K562 (cell line): Measurements from ENCODE around the gene COL28A1. TPM values are rescaled to one million over a fixed set of nuclear protein-coding genes. Genes with fewer than 3 reads are reported as not detected.

Source experiments
- ATAC-seq: fragments of 200-7000 bp; cut with Tn5 transposase; 3 replicates; pipeline ENCODE4 v1.9.1; 2020; ENCODE audit warnings: moderate library complexity
- BruUV-seq: library from RNA; stranded (reverse); fragments of 400-500 nt; replicated peaks from 2 replicates; lab custom pipeline; 2021; lab: Mats Ljungman, UMichigan
- CTCF ChIA-PET: fragments of 300-600 bp; formaldehyde crosslinking; extraction: SDS; loops from one replicate; lab custom pipeline; 2021; ENCODE audit warnings: low intra/inter-chr PET ratio; lab: Yijun Ruan, JAX
- POLR2A ChIA-PET: fragments of 300-600, 350-650 bp; sonication (Branson Sonifier 250); formaldehyde crosslinking; extraction: SDS; loops from one replicate; lab custom pipeline; 2021; ENCODE audit warnings: antibody characterized with exemption, inconsistent platforms; lab: Yijun Ruan, JAX
- DNase-seq, 4 experiments: peaks; one replicate each; pipeline versions ENCODE4 v3.0.0 to v3.0.0-alpha.2; 2011 to 2018; ENCODE audit warnings: low spot score in 3 of 4, mixed read lengths in 3 of 4; ENCODE audit errors: extremely low read depth in 1 of 4
- FAIRE-seq: peaks from 2 replicates; lab custom pipeline; 2011; peaks lifted over from hg19 to GRCh38; lab: Jason Lieb, UNC
- H2AFZ ChIP-seq: 2 replicates; pipeline ENCODE4 v1.6.0; 2011; ENCODE audit warnings: low read depth, low read length, control low read depth, inconsistent platforms
- H3K27ac ChIP-seq: fragments of 200-600 bp; 3 replicates; pipeline ENCODE4 v1.8.0; 2011; ENCODE audit warnings: low read depth, mild to moderate bottlenecking, control low read depth, inconsistent platforms, low read length, moderate library complexity, mixed read lengths; ENCODE audit errors: extremely low read depth
- H3K27me3 ChIP-seq, 2 experiments: fragments of 300-600 bp in 1 of 2; 2 replicates in 1 of 2; 3 replicates in 1 of 2; pipeline versions ENCODE4 v1.6.0 to v1.8.0; 2011; ENCODE audit warnings: inconsistent platforms in 2 of 2, low read length in 2 of 2, mild to moderate bottlenecking in 1 of 2, mixed read lengths in 1 of 2, moderate library complexity in 1 of 2; ENCODE audit not compliant: control insufficient read depth in 2 of 2, insufficient read depth in 2 of 2
- H3K36me3 ChIP-seq: fragments of 300-600 bp; 3 replicates; pipeline ENCODE4 v1.8.0; 2011; ENCODE audit warnings: mild to moderate bottlenecking, low read length, inconsistent platforms; ENCODE audit not compliant: control insufficient read depth, insufficient read depth
- H3K4me1 ChIP-seq, 2 experiments: fragments of 200-600 bp in 1 of 2; replicated peaks in 1 of 2; 2 replicates in 1 of 2; 3 replicates in 1 of 2; pipeline versions ENCODE4 v1.5.1 to v1.8.0; 2011; ENCODE audit warnings: inconsistent platforms in 2 of 2, low read length in 2 of 2, mild to moderate bottlenecking in 1 of 2, mixed read lengths in 1 of 2, moderate library complexity in 1 of 2; ENCODE audit not compliant: control insufficient read depth in 2 of 2, insufficient read depth in 2 of 2
- H3K4me2 ChIP-seq: 2 replicates; pipeline ENCODE4 v1.6.1; 2011; ENCODE audit warnings: low read length, control low read depth, inconsistent platforms, mixed read lengths; ENCODE audit not compliant: insufficient read depth
- H3K4me3 ChIP-seq: fragments of 200-600 bp; sonication (generic), shearing (Covaris generic); 2 replicates; pipeline ENCODE4 v1.5.1; 2016; ENCODE audit warnings: control low read depth, inconsistent platforms
- H3K79me2 ChIP-seq: fragments of 200-600 bp; 3 replicates; pipeline ENCODE4 v1.8.0; 2011; ENCODE audit warnings: low read length, inconsistent platforms; ENCODE audit not compliant: control insufficient read depth, insufficient read depth
- H3K9ac ChIP-seq, 2 experiments: 2 replicates each; pipeline versions ENCODE4 v1.6.0 to v1.6.1; 2011; ENCODE audit warnings: low read depth in 2 of 2, low read length in 2 of 2, control low read depth in 1 of 2, inconsistent platforms in 1 of 2, mild to moderate bottlenecking in 1 of 2, mixed read lengths in 1 of 2; ENCODE audit not compliant: insufficient read depth in 1 of 2
- H3K9me1 ChIP-seq: one replicate; pipeline ENCODE4 v1.6.0; 2011; ENCODE audit warnings: inconsistent platforms, mild to moderate bottlenecking, low read length, moderate library complexity; ENCODE audit not compliant: control insufficient read depth, insufficient read depth
- H3K9me3 ChIP-seq: replicated peaks from 2 replicates; pipeline ENCODE4 v1.5.1; 2011; ENCODE audit warnings: low read depth, low read length, inconsistent platforms; ENCODE audit not compliant: control insufficient read depth, insufficient read depth
- H4K20me1 ChIP-seq: replicated peaks from 2 replicates; pipeline ENCODE4 v1.6.1; 2011; ENCODE audit warnings: low read length, inconsistent platforms, mixed read lengths; ENCODE audit not compliant: control insufficient read depth, insufficient read depth
- ELF2 ChIP-seq: fragments of 250-450 bp; sonication (Bioruptor Pico); IDR thresholded peaks from 2 replicates; pipeline ENCODE4 v1.5.0; 2021; ENCODE audit warnings: mild to moderate bottlenecking
- FUS ChIP-seq: fragments of 200-400 bp; formaldehyde crosslinking; optimal IDR thresholded peaks from 2 replicates; pipeline ENCODE3; 2017; ENCODE audit warnings: low read depth, low read length
- MCM2 ChIP-seq: fragments of 450-650 bp; IDR thresholded peaks from 2 replicates; pipeline ENCODE4 v1.6.1; 2017; ENCODE audit warnings: low read depth, mild to moderate bottlenecking
- MCM3 ChIP-seq: fragments of 450-650 bp; IDR thresholded peaks from 2 replicates; pipeline ENCODE4 v1.6.1; 2016
- NCOR1 ChIP-seq: fragments of 450-650 bp; IDR thresholded peaks from 2 replicates; pipeline ENCODE4 v1.6.1; 2016; ENCODE audit warnings: mild to moderate bottlenecking, moderate library complexity
- NFIC ChIP-seq: fragments of 450-650 bp; IDR thresholded peaks from 2 replicates; pipeline ENCODE4 v1.6.1; 2017; ENCODE audit warnings: mild to moderate bottlenecking, inconsistent platforms
- RBM22 ChIP-seq: fragments of 200-400 bp; formaldehyde crosslinking; IDR thresholded peaks from 2 replicates; pipeline ENCODE4 v1.6.1; 2018; ENCODE audit warnings: low read length, low read depth; ENCODE audit not compliant: poor library complexity, severe bottlenecking
- TCF7 ChIP-seq: sonication (generic); IDR thresholded peaks from 2 replicates; pipeline ENCODE4 v1.6.1; 2016; ENCODE audit warnings: antibody characterized with exemption, borderline replicate concordance
- ZBTB9 ChIP-seq: fragments of 450-650 bp; formaldehyde crosslinking; IDR thresholded peaks from 2 replicates; pipeline ENCODE4 v1.4.0; 2020; ENCODE audit warnings: mild to moderate bottlenecking, moderate library complexity
- ZFP36 ChIP-seq: fragments of 150-350 bp; IDR thresholded peaks from 2 replicates; pipeline ENCODE4 v1.6.1; 2018; ENCODE audit warnings: low read length, low read depth; ENCODE audit not compliant: partially characterized antibody
- WGBS: fragments of 100-300 bp; shearing (Covaris generic); methylation state at CpG from one replicate; pipeline ENCODE4 v1.1.6; 2016; ENCODE audit warnings: low coverage, mixed read lengths; ENCODE audit not compliant: insufficient coverage; ENCODE audit errors: missing lambda C conversion rate; 5-methylcytosine and 5-hydroxymethylcytosine counted together
- in situ Hi-C: fragments of 300-500 bp; cut with MboI; formaldehyde crosslinking; loops from 4 replicates; pipeline ENCODE4 v1.15.0; 2018; ENCODE audit warnings: inconsistent platforms, mixed read lengths
- intact Hi-C: fragments of 100-400 bp; cut with micrococcal nuclease; formaldehyde crosslinking; loops from 2 replicates; pipeline ENCODE4 v1.14.2; 2022
- polyA plus RNA-seq, 8 experiments: library from polyadenylated mRNA; depleted of rRNA in 4 of 8; stranded (reverse) in 5 of 8; unstranded in 3 of 8; fragments of >200 nt; fragmentation: Nextera tagmentation in 2 of 8; fragmentation: Illumina TruSeq in 1 of 8; extraction: Ambion mirVana in 2 of 8; extraction: Trizol in 1 of 8; gene quantifications; 2 replicates each; pipeline versions ENCODE4 v1.2.1 to v1.2.3, GENCODE V29; 2011 to 2014; ENCODE audit warnings: inconsistent platforms in 1 of 8, missing spikeins in 1 of 8
- total RNA-seq, 7 experiments: library from RNA; depleted of rRNA in 6 of 7; stranded (reverse); fragments of >200 nt in 6 of 7; fragmentation: Illumina TruSeq in 2 of 7; extraction: Trizol in 2 of 7; gene quantifications; 2 replicates each; pipeline versions ENCODE4 v1.2.1 to v1.2.3, GENCODE V29; 2011 to 2021; ENCODE audit warnings: low replicate concordance in 1 of 7
- TF ChIP-seq, protein P1 (sequence below): fragments of 250-450 bp; sonication (Bioruptor Pico); IDR thresholded peaks from 2 replicates; pipeline ENCODE4 v1.5.0; 2021
- TF ChIP-seq, protein P2 (sequence below): fragments of 250-450 bp; sonication (Bioruptor Pico); IDR thresholded peaks from 2 replicates; pipeline ENCODE4 v1.9.0; 2021; ENCODE audit warnings: mild to moderate bottlenecking
- TF ChIP-seq, protein P3 (sequence below): IDR thresholded peaks from 2 replicates; pipeline ENCODE4 v1.6.1; 2012; ENCODE audit warnings: low read depth, low read length, improper control_type of control experiment, borderline replicate concordance

The COL28A1 gene
- total and polyA plus RNA-seq, 9 of the 15 experiments (the other 6 are each of a cell fraction or from before 2014, with no cell fraction given): 0.03 to 0.13 (median 0.05) TPM; not detected in 3

DNA sequence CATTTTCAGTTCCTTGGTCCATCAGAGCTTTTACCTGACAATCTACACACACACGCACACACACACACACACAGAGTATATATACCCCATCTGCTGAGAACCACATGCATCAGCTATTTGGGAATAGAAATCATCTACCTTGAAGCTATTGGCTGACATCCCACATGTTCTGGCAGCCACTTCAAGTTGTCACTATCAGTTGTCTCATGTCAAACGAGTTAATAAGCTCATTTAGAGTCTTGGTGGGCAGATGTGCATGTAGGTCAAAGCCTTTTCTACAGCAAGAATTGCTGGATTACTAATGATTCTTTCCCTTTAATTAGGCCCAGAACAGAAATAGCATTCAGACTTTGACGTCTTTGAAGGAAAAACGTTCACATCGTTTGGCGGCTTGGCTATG lies 36.8 kb downstream of the COL28A1 start:
- Histone ChIP-seq H3K9me1 (no peaks in the 10 kb centered on the region), H3K79me2 (no peaks in the 10 kb centered on the region), H3K36me3 (no peaks in the 10 kb centered on the region), H3K4me3 (no peak overlapping the region), H3K27me3 (no peaks in the 10 kb centered on the region), H3K4me1 (no peaks in the 10 kb centered on the region), H4K20me1 (no peaks in the 10 kb centered on the region), H3K27ac (no peak overlapping the region), H3K9me3 (no peaks in the 10 kb centered on the region), H2AFZ (no peak overlapping the region), H3K4me2 (no peak overlapping the region), H3K9ac (no peak overlapping the region)
- CTCF ChIA-PET: no interaction called here
- FAIRE-seq (no peak), ATAC-seq (no peak), DNase-seq (no peak)
- intact Hi-C loops: no loop called here
- POLR2A ChIA-PET: no interaction called here
- WGBS: 3% methylated on average over 6 of the region's 6 CpGs
- TF ChIP-seq MCM2: no peak
- TF ChIP-seq NCOR1: no peak
- no peak for TF ChIP-seq FUS
- TF ChIP-seq RBM22: no peak
- TF ChIP-seq, protein P1, sequence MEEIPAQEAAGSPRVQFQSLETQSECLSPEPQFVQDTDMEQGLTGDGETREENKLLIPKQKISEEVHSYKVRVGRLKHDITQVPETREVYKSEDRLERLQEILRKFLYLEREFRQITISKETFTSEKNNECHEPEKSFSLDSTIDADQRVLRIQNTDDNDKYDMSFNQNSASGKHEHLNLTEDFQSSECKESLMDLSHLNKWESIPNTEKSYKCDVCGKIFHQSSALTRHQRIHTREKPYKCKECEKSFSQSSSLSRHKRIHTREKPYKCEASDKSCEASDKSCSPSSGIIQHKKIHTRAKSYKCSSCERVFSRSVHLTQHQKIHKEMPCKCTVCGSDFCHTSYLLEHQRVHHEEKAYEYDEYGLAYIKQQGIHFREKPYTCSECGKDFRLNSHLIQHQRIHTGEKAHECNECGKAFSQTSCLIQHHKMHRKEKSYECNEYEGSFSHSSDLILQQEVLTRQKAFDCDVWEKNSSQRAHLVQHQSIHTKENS (CRISPR knock-in tag): no peak
- TF ChIP-seq ELF2 (CRISPR knock-in tag): no peak
- TF ChIP-seq, protein P2, sequence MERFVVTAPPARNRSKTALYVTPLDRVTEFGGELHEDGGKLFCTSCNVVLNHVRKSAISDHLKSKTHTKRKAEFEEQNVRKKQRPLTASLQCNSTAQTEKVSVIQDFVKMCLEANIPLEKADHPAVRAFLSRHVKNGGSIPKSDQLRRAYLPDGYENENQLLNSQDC: no peak
- TF ChIP-seq NFIC: no peak
- TF ChIP-seq, protein P3, sequence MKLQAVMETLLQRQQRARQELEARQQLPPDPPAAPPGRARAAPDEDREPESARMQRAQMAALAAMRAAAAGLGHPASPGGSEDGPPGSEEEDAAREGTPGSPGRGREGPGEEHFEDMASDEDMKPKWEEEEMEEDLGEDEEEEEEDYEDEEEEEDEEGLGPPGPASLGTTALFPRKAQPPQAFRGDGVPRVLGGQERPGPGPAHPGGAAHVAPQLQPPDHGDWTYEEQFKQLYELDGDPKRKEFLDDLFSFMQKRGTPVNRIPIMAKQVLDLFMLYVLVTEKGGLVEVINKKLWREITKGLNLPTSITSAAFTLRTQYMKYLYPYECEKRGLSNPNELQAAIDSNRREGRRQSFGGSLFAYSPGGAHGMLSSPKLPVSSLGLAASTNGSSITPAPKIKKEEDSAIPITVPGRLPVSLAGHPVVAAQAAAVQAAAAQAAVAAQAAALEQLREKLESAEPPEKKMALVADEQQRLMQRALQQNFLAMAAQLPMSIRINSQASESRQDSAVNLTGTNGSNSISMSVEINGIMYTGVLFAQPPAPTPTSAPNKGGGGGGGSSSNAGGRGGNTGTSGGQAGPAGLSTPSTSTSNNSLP: no peak
- no peak for TF ChIP-seq ZBTB9 (CRISPR knock-in tag)
- no peak for TF ChIP-seq MCM3
- no peak for TF ChIP-seq TCF7
- TF ChIP-seq ZFP36: no peak
- in situ Hi-C loops: no loop called here
- no TSS peak for BruUV-seq
